GM10266 (cell line): Measurements from ENCODE around the gene APOL6.

Experiments used
- DNase-seq: peaks from one replicate; pipeline ENCODE4 v3.0.0; 2012; ENCODE audit errors: extremely low spot score
- TF ChIP-seq, protein P1 (sequence below): IDR thresholded peaks from 2 replicates; pipeline ENCODE4 v1.5.1; 2012; ENCODE audit warnings: mild to moderate bottlenecking, low read depth; ENCODE audit not compliant: control insufficient read depth, insufficient read depth; ENCODE audit errors: missing control alignments

Gene APOL6

DNA sequence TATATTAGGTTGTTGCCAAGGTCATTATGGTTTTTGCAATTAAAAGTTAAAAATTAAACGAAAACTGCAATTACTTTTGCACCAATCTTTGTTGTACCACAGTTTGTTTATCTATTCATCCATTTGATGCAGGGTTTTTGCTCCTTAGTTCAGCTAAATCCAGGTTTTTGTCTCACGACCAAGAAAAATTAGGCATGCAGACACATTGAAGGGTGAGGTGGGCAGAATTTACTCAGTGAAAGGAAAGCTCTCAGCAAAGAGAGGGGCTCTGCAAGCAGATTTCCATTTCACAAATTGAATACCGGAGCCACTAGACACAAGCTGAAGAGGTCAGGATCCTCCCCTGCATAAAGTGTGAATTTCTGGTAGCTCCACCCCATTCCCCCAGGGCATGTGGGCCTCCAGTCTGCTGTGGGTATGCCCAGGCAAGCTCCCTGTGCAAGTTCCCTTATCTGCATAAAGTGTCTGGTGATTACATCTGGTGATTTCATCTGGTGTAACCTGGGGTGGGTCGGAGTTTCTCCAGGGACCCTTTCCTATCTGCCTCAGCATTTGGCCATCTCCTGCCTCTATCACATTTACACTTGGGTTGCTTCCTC is 33.3 kb downstream of the APOL6 start:
- TF ChIP-seq, protein P1, sequence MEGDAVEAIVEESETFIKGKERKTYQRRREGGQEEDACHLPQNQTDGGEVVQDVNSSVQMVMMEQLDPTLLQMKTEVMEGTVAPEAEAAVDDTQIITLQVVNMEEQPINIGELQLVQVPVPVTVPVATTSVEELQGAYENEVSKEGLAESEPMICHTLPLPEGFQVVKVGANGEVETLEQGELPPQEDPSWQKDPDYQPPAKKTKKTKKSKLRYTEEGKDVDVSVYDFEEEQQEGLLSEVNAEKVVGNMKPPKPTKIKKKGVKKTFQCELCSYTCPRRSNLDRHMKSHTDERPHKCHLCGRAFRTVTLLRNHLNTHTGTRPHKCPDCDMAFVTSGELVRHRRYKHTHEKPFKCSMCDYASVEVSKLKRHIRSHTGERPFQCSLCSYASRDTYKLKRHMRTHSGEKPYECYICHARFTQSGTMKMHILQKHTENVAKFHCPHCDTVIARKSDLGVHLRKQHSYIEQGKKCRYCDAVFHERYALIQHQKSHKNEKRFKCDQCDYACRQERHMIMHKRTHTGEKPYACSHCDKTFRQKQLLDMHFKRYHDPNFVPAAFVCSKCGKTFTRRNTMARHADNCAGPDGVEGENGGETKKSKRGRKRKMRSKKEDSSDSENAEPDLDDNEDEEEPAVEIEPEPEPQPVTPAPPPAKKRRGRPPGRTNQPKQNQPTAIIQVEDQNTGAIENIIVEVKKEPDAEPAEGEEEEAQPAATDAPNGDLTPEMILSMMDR, result no peak
- no peak for DNase-seq

DNA sequence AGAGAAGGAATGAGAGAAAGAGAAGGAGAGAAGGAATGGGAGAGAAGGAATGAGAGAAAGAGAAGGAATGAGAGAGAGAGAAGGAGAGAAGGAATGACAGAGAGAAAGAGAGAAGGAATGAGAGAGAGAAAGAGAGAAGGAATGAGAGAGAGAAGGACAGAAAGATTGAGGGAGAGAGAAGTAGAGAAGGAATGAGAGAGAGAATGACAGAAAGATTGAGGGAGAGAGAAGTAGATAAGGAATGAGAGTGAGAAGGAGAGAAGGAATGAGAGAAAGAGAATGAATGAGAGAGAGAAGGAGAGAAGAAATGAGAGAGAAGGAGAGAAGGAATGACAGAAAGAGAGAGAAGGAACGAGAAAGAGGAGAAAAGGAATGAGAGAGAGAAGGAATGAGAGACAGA is 35.3 kb downstream of the APOL6 start:
- DNase-seq, result no peak
- TF ChIP-seq, protein P1, result no peak

DNA sequence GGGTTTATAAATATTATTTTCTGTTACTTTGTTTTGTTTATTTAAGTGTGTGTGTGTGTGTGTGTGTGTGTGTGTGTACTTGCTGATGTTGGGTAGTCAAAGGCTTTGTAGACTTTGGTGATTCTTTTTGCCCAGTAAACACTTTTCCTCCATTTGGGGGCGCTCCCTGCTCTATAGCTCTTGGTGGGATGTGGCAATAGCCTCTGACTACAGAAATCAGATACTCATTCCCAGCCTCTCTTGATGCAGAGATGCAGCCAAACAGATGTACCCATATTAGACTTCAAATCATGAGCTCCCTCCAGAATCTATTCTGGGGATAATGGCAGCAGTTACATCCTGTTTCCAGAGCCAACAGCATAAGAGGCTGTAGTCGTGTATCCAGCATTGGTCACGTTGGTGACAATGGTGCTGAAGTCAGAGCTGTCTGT is 36.0 kb downstream of the APOL6 start:
- DNase-seq, result no peak
- TF ChIP-seq, protein P1, result no peak

DNA sequence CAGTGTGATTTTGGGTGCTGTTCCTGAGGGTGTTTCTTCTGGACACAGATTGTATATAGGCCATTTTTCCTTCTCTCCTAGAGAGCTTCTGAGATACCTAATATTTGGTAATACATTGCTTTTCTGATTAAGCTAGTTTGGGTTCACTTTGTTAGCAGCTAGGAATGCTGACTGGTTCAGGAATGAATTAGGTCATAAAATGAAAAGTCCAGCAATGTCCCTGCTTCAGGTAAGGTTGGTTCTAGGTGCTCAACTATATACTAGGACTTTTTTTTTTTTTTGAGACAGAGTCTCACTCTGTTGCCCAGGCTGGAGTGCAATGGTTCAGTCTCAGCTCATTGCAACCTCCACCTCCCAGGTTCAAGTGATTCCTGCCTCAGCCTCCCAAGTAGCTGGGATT is 36.5 kb downstream of the APOL6 start:
- DNase-seq, result no peak
- TF ChIP-seq, protein P1, result no peak

DNA sequence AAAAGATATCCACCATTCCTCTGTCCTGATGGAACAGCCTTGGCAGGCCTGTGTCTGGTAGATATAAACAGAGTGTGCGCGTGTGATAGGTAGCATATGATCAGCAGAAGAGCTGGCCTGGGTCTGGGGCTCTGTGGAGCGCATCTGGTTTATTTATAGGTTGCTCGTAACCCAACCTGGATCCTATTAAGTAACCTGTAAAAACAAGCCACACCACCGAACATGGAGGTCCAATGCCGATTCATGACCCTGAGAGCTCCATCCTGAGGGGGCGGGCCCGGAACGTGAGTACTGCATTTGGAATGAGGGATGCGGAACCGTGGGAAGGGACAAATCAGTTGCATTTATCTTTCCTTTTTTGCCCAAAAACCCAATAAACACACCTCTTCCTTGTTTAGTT is 37.5 kb downstream of the APOL6 start:
- TF ChIP-seq, protein P1, result no peak
- no peak for DNase-seq

DNA sequence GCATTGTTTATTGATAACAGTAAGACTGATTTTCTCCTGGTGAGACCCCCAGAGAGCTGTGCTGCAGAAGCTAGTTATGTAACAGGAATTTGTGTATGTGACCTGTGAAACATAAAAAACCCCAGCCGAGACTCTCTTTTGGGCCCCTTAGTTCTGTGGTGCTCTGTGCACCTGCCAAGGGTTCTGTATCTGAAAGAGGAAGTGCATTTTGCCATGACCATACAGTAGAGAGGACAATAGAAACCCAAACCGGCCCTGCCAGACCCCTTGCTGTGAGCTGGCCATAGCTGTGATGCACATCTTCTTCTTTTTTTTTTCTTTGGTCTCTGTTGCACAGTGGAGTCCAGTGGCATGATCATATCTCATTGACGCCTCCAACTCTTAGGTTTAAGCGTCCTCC is 38.1 kb downstream of the APOL6 start:
- no peak for DNase-seq
- TF ChIP-seq, protein P1, result no peak

DNA sequence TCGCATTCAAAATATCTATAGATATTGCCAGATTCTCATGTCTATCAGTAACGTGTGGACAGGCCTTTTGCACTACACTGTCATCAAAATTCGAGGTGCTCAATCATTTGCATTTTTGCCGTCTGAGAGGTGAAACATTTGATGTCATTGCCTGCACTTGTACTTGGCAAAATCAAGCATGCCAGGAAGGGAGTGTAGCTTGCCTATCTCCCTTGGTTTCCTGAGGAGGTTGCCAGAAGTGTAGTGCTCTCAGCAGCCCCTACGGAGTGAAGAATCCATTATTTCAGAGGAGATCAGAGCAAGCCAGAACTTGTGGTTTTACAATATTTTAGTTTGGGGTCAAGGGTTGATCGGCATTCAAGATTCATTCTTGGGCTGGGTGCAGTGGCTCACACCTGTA is 39.2 kb downstream of the APOL6 start:
- DNase-seq, result no peak
- TF ChIP-seq, protein P1, result no peak
